K562 (cell line): Measurements from ENCODE around the gene RNASE13. TPM values are rescaled to one million over a fixed set of nuclear protein-coding genes. Genes with fewer than 3 reads are reported as not detected.

Experiments used
- ATAC-seq: fragments of 200-7000 bp; cut with Tn5 transposase; 3 replicates; pipeline ENCODE4 v1.9.1; 2020; ENCODE audit warnings: moderate library complexity
- BruUV-seq: library from RNA; stranded (reverse); fragments of 400-500 nt; replicated peaks from 2 replicates; lab custom pipeline; 2021; lab: Mats Ljungman, UMichigan
- CTCF ChIA-PET: fragments of 300-600 bp; formaldehyde crosslinking; extraction: SDS; loops from one replicate; lab custom pipeline; 2021; ENCODE audit warnings: low intra/inter-chr PET ratio; lab: Yijun Ruan, JAX
- POLR2A ChIA-PET: fragments of 300-600, 350-650 bp; sonication (Branson Sonifier 250); formaldehyde crosslinking; extraction: SDS; loops from one replicate; lab custom pipeline; 2021; ENCODE audit warnings: antibody characterized with exemption, inconsistent platforms; lab: Yijun Ruan, JAX
- DNase-seq, 4 experiments: peaks; one replicate each; pipeline versions ENCODE4 v3.0.0 to v3.0.0-alpha.2; 2011 to 2018; ENCODE audit warnings: low spot score in 3 of 4, mixed read lengths in 3 of 4; ENCODE audit errors: extremely low read depth in 1 of 4
- FAIRE-seq: peaks from 2 replicates; lab custom pipeline; 2011; peaks lifted over from hg19 to GRCh38; lab: Jason Lieb, UNC
- H2AFZ ChIP-seq: 2 replicates; pipeline ENCODE4 v1.6.0; 2011; ENCODE audit warnings: low read depth, low read length, control low read depth, inconsistent platforms
- H3K27ac ChIP-seq: fragments of 200-600 bp; 3 replicates; pipeline ENCODE4 v1.8.0; 2011; ENCODE audit warnings: low read depth, mild to moderate bottlenecking, control low read depth, inconsistent platforms, low read length, moderate library complexity, mixed read lengths; ENCODE audit errors: extremely low read depth
- H3K27me3 ChIP-seq, 2 experiments: fragments of 300-600 bp in 1 of 2; 2 replicates in 1 of 2; 3 replicates in 1 of 2; pipeline versions ENCODE4 v1.6.0 to v1.8.0; 2011; ENCODE audit warnings: inconsistent platforms in 2 of 2, low read length in 2 of 2, mild to moderate bottlenecking in 1 of 2, mixed read lengths in 1 of 2, moderate library complexity in 1 of 2; ENCODE audit not compliant: control insufficient read depth in 2 of 2, insufficient read depth in 2 of 2
- H3K36me3 ChIP-seq: fragments of 300-600 bp; 3 replicates; pipeline ENCODE4 v1.8.0; 2011; ENCODE audit warnings: mild to moderate bottlenecking, low read length, inconsistent platforms; ENCODE audit not compliant: control insufficient read depth, insufficient read depth
- H3K4me1 ChIP-seq, 2 experiments: fragments of 200-600 bp in 1 of 2; replicated peaks in 1 of 2; 2 replicates in 1 of 2; 3 replicates in 1 of 2; pipeline versions ENCODE4 v1.5.1 to v1.8.0; 2011; ENCODE audit warnings: inconsistent platforms in 2 of 2, low read length in 2 of 2, mild to moderate bottlenecking in 1 of 2, mixed read lengths in 1 of 2, moderate library complexity in 1 of 2; ENCODE audit not compliant: control insufficient read depth in 2 of 2, insufficient read depth in 2 of 2
- H3K4me2 ChIP-seq: 2 replicates; pipeline ENCODE4 v1.6.1; 2011; ENCODE audit warnings: low read length, control low read depth, inconsistent platforms, mixed read lengths; ENCODE audit not compliant: insufficient read depth
- H3K4me3 ChIP-seq: fragments of 200-600 bp; sonication (generic), shearing (Covaris generic); 2 replicates; pipeline ENCODE4 v1.5.1; 2016; ENCODE audit warnings: control low read depth, inconsistent platforms
- H3K79me2 ChIP-seq: fragments of 200-600 bp; 3 replicates; pipeline ENCODE4 v1.8.0; 2011; ENCODE audit warnings: low read length, inconsistent platforms; ENCODE audit not compliant: control insufficient read depth, insufficient read depth
- H3K9ac ChIP-seq, 2 experiments: 2 replicates each; pipeline versions ENCODE4 v1.6.0 to v1.6.1; 2011; ENCODE audit warnings: low read depth in 2 of 2, low read length in 2 of 2, control low read depth in 1 of 2, inconsistent platforms in 1 of 2, mild to moderate bottlenecking in 1 of 2, mixed read lengths in 1 of 2; ENCODE audit not compliant: insufficient read depth in 1 of 2
- H3K9me1 ChIP-seq: one replicate; pipeline ENCODE4 v1.6.0; 2011; ENCODE audit warnings: inconsistent platforms, mild to moderate bottlenecking, low read length, moderate library complexity; ENCODE audit not compliant: control insufficient read depth, insufficient read depth
- H3K9me3 ChIP-seq: replicated peaks from 2 replicates; pipeline ENCODE4 v1.5.1; 2011; ENCODE audit warnings: low read depth, low read length, inconsistent platforms; ENCODE audit not compliant: control insufficient read depth, insufficient read depth
- H4K20me1 ChIP-seq: replicated peaks from 2 replicates; pipeline ENCODE4 v1.6.1; 2011; ENCODE audit warnings: low read length, inconsistent platforms, mixed read lengths; ENCODE audit not compliant: control insufficient read depth, insufficient read depth
- GABPA ChIP-seq: fragments of 200-800 bp; sonication (Bioruptor generic); conservative IDR thresholded peaks from 2 replicates; pipeline ENCODE4 v1.6.1; 2016; ENCODE audit warnings: low read depth, missing genetic modification characterization, missing compliant biosample characterization
- HDGF ChIP-seq: fragments of 450-650 bp; IDR thresholded peaks from 2 replicates; pipeline ENCODE4 v1.6.1; 2016
- NBN ChIP-seq: fragments of 450-650 bp; IDR thresholded peaks from 2 replicates; pipeline ENCODE4 v1.6.1; 2016; ENCODE audit warnings: low read depth, mild to moderate bottlenecking
- POLR2H ChIP-seq: IDR thresholded peaks from 2 replicates; pipeline ENCODE4 v1.6.1; 2016; ENCODE audit warnings: missing genetic modification characterization, low read depth, mild to moderate bottlenecking, control low read depth, missing compliant biosample characterization, moderate library complexity
- PREB ChIP-seq: sonication (generic); formaldehyde crosslinking; IDR thresholded peaks from 2 replicates; pipeline ENCODE4 v1.8.1; 2023; ENCODE audit warnings: mild to moderate bottlenecking, missing genetic modification reagents
- SIN3B ChIP-seq: fragments of 450-650 bp; IDR thresholded peaks from 2 replicates; pipeline ENCODE4 v1.6.1; 2017; ENCODE audit warnings: low read depth, mild to moderate bottlenecking, moderate library complexity
- SLC30A9 ChIP-seq: fragments of 250-450 bp; sonication (Bioruptor Pico); IDR thresholded peaks from 2 replicates; pipeline ENCODE4 v1.8.0; 2022; ENCODE audit warnings: mild to moderate bottlenecking, moderate library complexity
- SMARCA5 ChIP-seq: fragments of 450-650 bp; IDR thresholded peaks from 2 replicates; pipeline ENCODE4 v1.6.1; 2016
- SNRNP70 ChIP-seq: fragments of 200-400 bp; formaldehyde crosslinking; optimal IDR thresholded peaks from 2 replicates; pipeline ENCODE3; 2017; ENCODE audit warnings: low read depth, low read length
- TAF1 ChIP-seq: IDR thresholded peaks from 2 replicates; pipeline ENCODE4 v1.6.1; 2011; ENCODE audit warnings: mild to moderate bottlenecking, low read length, moderate library complexity; ENCODE audit not compliant: insufficient read depth, control insufficient read depth, severe bottlenecking; ENCODE audit errors: extremely low read depth
- TBP ChIP-seq: optimal IDR thresholded peaks from 2 replicates; pipeline ENCODE3; 2011; ENCODE audit warnings: low read depth, low read length, improper control_type of control experiment
- VEZF1 ChIP-seq: fragments of 200-800 bp; sonication (Bioruptor generic); IDR thresholded peaks from 2 replicates; pipeline ENCODE4 v1.6.1; 2017; ENCODE audit warnings: missing genetic modification characterization, missing compliant biosample characterization
- ZBTB26 ChIP-seq: fragments of 450-650 bp; formaldehyde crosslinking; IDR thresholded peaks from 2 replicates; pipeline ENCODE4 v1.4.0; 2022; ENCODE audit warnings: missing genetic modification characterization
- ZNF584 ChIP-seq: fragments of 200-800 bp; sonication (Bioruptor generic); IDR thresholded peaks from 2 replicates; pipeline ENCODE4 v1.6.1; 2016; ENCODE audit warnings: low read depth, mild to moderate bottlenecking, missing genetic modification characterization, missing compliant biosample characterization
- ZNF76 ChIP-seq: fragments of 250-450 bp; sonication (Bioruptor Pico); IDR thresholded peaks from 2 replicates; pipeline ENCODE4 v1.4.0; 2020; ENCODE audit warnings: mild to moderate bottlenecking, moderate library complexity, borderline replicate concordance
- ZNF785 ChIP-seq: fragments of 250-450 bp; sonication (Bioruptor Pico); IDR thresholded peaks from 2 replicates; pipeline ENCODE4 v1.4.0; 2020; ENCODE audit warnings: mild to moderate bottlenecking
- WGBS: fragments of 100-300 bp; shearing (Covaris generic); methylation state at CpG from one replicate; pipeline ENCODE4 v1.1.6; 2016; ENCODE audit warnings: low coverage, mixed read lengths; ENCODE audit not compliant: insufficient coverage; ENCODE audit errors: missing lambda C conversion rate; 5-methylcytosine and 5-hydroxymethylcytosine counted together
- in situ Hi-C: fragments of 300-500 bp; cut with MboI; formaldehyde crosslinking; loops from 4 replicates; pipeline ENCODE4 v1.15.0; 2018; ENCODE audit warnings: inconsistent platforms, mixed read lengths
- intact Hi-C: fragments of 100-400 bp; cut with micrococcal nuclease; formaldehyde crosslinking; loops from 2 replicates; pipeline ENCODE4 v1.14.2; 2022
- polyA plus RNA-seq, 8 experiments: library from polyadenylated mRNA; depleted of rRNA in 4 of 8; stranded (reverse) in 5 of 8; unstranded in 3 of 8; fragments of >200 nt; fragmentation: Nextera tagmentation in 2 of 8; fragmentation: Illumina TruSeq in 1 of 8; extraction: Ambion mirVana in 2 of 8; extraction: Trizol in 1 of 8; gene quantifications; 2 replicates each; pipeline versions ENCODE4 v1.2.1 to v1.2.3, GENCODE V29; 2011 to 2014; ENCODE audit warnings: inconsistent platforms in 1 of 8, missing spikeins in 1 of 8
- total RNA-seq, 7 experiments: library from RNA; depleted of rRNA in 6 of 7; stranded (reverse); fragments of >200 nt in 6 of 7; fragmentation: Illumina TruSeq in 2 of 7; extraction: Trizol in 2 of 7; gene quantifications; 2 replicates each; pipeline versions ENCODE4 v1.2.1 to v1.2.3, GENCODE V29; 2011 to 2021; ENCODE audit warnings: low replicate concordance in 1 of 7

RNASE13 gene
- total and polyA plus RNA-seq, 9 of the 15 experiments (the other 6 are each of a cell fraction or from before 2014, with no cell fraction given) = not detected

- TF ChIP-seq PREB (CRISPR knock-in tag) (0 out of 2 replicates have a peak, but pooled peaks have one; percentile 47), SNRNP70 (no peak), SIN3B (peak; percentile 94), HDGF (no peak), ZBTB26 (CRISPR knock-in tag) (no peak), SMARCA5 (no peak), TBP (peak; percentile 43)
Measured at GRCh38 chr14:20989787-20990600, 44.6 kb downstream of the RNASE13 start, which contains the start of gene METTL17 (continued).

- WGBS = 3% methylated on average over 4 of the region's 11 CpGs
- no TSS peak for BruUV-seq
- DNase-seq (peak in 2 of 4 experiments; percentile 72 to 74), FAIRE-seq (no peak), ATAC-seq (no peak)
- Histone ChIP-seq H3K9me1 (no peaks in the 10 kb centered on the region), H4K20me1 (no peaks in the 10 kb centered on the region), H3K9me3 (no peaks in the 10 kb centered on the region), H3K9ac (peak overlapping the region in 1 of 2 experiments; percentile 70; a peak in 2 of 4 replicates), H3K4me3 (peak overlapping the region; percentile 74; the same call in 1 of the 2 replicates), H3K4me2 (peak overlapping the region; percentile 92), H2AFZ (peak overlapping the region; percentile 91), H3K27me3 (no peaks in the 10 kb centered on the region), H3K36me3 (peaks cover 27% of the 10 kb centered on the region), H3K27ac (peak overlapping the region; percentile 79), H3K4me1 (peaks cover 7 to 10% of the 10 kb centered on the region in 2 experiments; a peak in 3 of 5 replicates), H3K79me2 (peaks cover 23% of the 10 kb centered on the region)
- POLR2A ChIA-PET = no interaction called here
- intact Hi-C loops = no loop called here
- in situ Hi-C loops = no loop called here
- TF ChIP-seq ZNF584 (no peak), POLR2H (tag) (peak; percentile 68), ZNF76 (CRISPR knock-in tag) (no peak), ZNF785 (CRISPR knock-in tag) (no peak), NBN (no peak), GABPA (tag) (0 out of 2 replicates have a peak, but pooled peaks have one; percentile 88), VEZF1 (CRISPR knock-in tag) (peak; percentile 85; the same call in 1 of the 2 replicates), SLC30A9 (no peak), TAF1 (peak; percentile 1)
- CTCF ChIA-PET = no interaction called here
Measured at GRCh38 chr14:20989471-20989786, 45.2 kb downstream of the RNASE13 start.
